ENCODE measurements around the gene AOC3.
"Not testable (repeated sequence)": the region's sequence is repeated elsewhere in the genome, so short reads cannot be mapped to it uniquely, and the experiment has no call there.

Gene AOC3

GRCh38 chr17:42866631-42867575 is 15.9 kb downstream of the AOC3 start:
- DNase-seq (ENCODE audit: low read depth in 2 of 2): no peak

- not testable (repeated sequence) for DNase-seq (ENCODE audit: low read depth in 2 of 2)
Observed at GRCh38 chr17:42867694-42868261, 16.8 kb downstream of the AOC3 start.

GRCh38 chr17:42868338-42868737 is 17.3 kb downstream of the AOC3 start:
- no peak for DNase-seq (ENCODE audit: low read depth in 2 of 2)

- no peak for DNase-seq (ENCODE audit: low read depth in 2 of 2)
Observed at GRCh38 chr17:42871647-42872046, 20.6 kb downstream of the AOC3 start.

DNA sequence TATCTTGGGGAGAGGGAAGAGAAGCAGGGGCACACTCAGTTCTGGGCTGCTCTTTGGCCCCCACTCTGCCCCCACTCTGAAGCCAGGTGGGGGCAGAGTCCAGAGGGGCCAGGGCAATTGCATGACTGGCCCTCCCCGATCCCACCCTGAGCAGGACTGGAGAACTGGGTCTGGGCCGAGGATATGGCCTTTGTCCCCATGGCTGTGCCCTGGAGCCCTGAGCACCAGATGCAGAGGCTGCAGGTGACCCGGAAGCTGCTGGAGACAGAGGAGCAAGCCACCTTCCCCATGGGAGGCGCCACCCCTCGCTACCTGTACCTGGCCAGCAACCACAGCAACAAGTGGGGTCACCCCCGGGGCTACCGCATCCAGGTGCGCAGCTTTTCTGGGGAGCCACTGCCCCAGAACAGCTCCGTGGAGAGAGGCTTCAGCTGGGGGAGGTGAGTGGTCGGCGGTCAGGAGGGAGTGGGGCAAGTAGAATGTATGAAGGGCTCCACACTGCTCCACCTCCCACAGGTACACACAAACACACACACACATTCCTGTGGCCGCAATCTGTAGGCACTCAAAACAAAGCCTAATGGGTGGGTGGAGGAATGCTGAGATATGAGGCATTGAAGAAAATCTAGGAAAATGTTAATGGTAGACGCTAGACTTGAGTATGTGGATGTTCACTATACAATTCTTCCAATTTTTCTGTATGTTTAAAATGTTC is 21.4 kb downstream of the AOC3 start:
- DNase-seq (ENCODE audit: low read depth in 2 of 2): no peak

DNA sequence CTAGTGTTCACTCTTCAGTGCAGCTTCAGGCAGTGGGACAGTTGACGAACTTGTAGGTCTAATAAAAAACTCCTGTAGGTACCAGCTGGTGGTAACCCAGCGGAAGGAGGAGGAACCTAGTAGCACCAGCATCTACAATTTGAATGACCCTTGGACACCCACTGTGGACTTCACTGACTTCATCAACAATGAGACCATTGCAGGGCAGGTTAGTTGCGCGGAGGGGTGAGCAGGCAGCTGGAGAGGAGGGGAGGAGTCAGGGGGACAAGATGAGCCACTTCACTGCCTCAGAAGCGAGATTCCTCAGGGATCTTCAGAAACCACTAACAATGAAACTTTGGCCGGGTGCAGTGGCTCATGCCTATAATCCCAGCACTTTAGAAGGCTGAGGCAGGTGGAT is 22.3 kb downstream of the AOC3 start:
- DNase-seq (ENCODE audit: low read depth in 2 of 2): no peak

GRCh38 chr17:42873932-42874695 is 23.1 kb downstream of the AOC3 start:
- not testable (repeated sequence) for DNase-seq (ENCODE audit: low read depth in 2 of 2)

DNA sequence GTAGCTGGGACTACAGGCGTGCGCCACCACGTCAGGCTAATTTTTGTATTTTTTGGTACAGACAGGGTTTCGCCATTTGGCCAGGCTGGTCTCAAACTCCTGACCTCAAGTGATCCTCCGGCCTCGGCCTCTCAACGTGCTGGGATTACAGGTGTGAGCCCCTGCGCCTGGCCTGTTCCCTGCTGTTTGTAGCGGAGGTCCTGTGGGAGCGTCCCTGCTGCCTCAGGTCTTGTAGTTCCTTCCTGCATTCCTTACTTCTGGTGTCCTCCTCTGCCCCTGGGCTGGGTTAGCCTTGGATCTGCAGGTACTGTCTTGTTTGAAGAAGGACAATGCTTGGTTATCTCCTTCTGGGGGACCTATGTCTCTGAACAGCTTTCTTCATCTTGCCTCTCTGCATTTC is 26.0 kb downstream of the AOC3 start:
- no peak for DNase-seq (ENCODE audit: low read depth in 2 of 2)

GRCh38 chr17:42878123-42878880 is 27.3 kb downstream of the AOC3 start:
- no peak for DNase-seq (ENCODE audit: low read depth in 2 of 2)

GRCh38 chr17:42878924-42879595 is 28.1 kb downstream of the AOC3 start:
- no peak for DNase-seq (ENCODE audit: low read depth in 2 of 2)

DNA sequence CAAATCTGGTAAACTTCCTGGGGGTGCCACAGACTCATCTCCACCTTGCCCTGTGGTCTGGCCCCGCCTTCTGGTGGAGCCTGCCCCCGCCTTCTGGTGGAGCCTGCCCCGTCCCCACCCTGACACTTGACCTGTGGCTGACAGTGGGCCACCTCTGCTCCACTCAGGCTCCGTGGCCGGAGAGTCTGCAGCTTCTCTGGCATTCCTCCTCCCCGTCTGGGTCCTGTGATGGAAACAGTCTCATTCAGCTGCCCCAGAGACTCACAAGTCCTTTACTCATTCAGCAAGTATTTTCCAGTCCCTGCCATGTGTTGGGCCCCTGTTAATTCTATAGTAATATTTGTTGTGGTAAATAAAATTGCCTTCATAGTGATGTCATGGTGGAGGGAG is 28.6 kb downstream of the AOC3 start:
- DNase-seq (ENCODE audit: low read depth in 2 of 2): no peak

DNA sequence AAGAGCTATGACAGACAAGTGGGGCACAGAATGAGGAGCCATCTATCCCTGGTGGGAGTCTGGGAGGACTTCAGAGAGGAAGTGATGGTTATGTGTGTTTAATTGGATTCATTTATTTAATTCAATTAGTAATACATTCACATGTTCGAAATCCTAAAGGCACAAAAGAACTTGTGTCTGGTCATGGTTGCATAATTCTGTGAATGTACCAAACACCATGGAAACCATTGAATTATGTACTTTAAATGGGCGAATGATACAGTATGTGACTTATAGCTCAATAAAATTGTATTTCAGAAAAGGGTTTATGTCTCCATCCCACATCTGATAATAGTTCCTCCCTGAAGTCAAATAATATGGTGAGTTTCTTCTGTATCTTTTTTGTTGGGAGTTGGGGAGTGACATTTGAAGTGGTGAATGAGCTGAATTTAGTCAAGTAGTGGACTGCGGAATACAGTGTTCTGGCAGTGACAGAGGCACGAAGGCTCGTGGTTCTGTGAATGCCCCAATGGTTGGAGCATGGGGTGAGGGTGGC is 29.8 kb downstream of the AOC3 start:
- no peak for DNase-seq (ENCODE audit: low read depth in 2 of 2)

DNA sequence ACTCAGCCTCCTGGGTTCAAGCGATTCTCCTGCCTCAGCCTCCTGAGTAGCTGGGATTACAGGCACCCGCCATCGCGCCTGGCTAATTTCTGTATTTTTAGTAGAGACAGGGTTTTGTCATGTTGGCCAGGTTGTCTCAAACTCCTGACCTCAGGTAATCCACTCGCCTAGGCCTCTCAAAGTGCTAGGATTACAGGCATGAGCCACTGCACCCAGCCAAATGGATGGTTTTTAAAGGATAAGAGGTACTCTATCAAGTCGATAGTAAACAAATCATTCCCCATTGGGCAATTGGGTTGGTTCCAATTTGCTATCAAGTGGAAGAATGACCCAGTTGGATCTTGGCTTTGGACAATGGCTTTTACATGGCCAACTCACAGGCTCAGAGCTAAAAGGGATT is 30.7 kb downstream of the AOC3 start:
- not testable (repeated sequence) for DNase-seq (ENCODE audit: low read depth in 2 of 2)

DNA sequence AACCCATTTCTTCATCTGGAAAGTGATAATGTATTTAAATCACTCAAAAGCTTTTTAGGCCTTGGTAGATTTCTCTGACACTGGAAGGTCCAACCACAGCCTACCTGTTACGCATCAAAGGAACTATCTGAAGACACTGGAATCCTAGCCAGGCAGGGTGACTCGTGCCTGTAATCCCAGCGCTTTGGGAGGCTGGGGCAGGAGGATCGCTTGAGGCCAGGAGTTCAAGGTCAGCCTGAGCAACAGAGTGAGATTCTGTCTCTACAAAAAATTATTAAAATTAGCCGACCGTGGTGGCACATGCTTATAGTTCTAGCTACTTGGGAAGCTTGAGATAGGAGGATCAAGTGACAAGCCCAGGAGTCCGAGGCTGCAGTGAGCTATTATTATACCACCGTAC is 31.2 kb downstream of the AOC3 start:
- no peak for DNase-seq (ENCODE audit: low read depth in 2 of 2)

DNA sequence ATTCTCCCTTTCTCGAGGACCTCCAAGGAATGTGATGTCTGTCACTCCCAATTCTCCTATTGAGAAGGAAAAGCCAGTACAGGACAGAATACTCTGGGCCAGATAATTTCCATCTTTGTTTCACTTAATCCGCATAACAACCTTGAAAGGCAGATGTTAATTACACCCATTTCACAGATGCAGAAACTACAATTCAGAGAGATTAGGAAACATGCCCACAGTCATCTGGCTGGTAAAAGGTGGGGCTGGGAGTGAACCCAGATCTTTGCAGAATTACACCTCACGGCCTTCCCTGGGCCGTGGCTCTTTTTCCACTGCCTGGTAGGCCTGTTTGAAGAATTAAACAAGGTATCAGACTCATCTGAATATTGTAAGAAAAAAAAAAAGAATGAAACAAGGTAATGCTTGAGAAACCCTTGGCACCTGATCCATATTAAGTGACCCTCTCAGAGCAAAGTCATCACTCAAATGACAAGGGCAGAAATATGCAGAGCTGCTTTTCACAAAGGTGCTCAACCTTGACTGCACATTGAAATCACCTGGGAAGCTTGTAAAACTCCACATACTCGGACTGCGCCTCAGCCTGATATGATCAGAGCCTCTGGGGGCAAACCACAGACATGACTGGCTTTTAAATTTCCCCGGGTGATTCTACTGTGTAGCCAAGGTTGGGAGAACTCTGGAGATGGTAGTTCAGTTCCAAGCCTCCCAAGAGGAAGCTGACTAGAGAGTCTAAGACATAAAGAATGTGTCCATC is 33.0 kb downstream of the AOC3 start:
- no peak for DNase-seq (ENCODE audit: low read depth in 2 of 2)

DNA sequence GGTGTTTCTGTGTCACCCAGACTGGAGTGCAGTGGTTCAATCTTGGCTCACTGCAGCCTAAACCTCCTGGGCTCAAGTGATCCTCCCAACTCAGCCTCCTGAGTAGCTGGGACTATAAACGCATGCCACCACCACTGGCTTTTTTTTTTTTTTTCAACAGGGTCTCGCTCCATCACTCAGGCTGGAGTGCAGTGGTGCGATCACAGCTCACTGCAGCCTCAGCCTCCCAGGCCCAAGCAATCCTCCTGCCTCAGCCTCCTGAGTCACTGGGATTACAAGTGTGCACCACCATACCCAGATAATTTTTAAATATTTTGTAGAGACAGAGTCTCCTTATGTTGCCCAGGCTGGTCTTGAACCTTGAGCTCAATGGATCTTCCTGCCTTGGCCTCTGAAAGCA is 34.8 kb downstream of the AOC3 start:
- DNase-seq (ENCODE audit: low read depth in 2 of 2): not testable (repeated sequence)

- DNase-seq (ENCODE audit: low read depth in 2 of 2): no peak
Observed at GRCh38 chr17:42886283-42887176, 35.5 kb downstream of the AOC3 start.

- no peak for DNase-seq (ENCODE audit: low read depth in 2 of 2)
Observed at GRCh38 chr17:42889809-42890208, 38.8 kb downstream of the AOC3 start.

Measured in stimulated activated CD8-positive, alpha-beta memory T cell treated with anti-CD3 and anti-CD28 coated beads, Interleukin-2, amount 100 ng/mL, for 48 hours (primary cell).